Panc1 (cell line): Measurements from ENCODE around the gene SLC12A9. TPM values are rescaled to one million over a fixed set of nuclear protein-coding genes. Genes with fewer than 3 reads are reported as not detected.
A peak's percentile ranks its signal among the peaks of the same experiment; 100 is the strongest.

Experiments used
- ATAC-seq: fragments of 200-7000 bp; cut with Tn5 transposase; 2 replicates; pipeline ENCODE4 v1.9.1; 2020; ENCODE audit warnings: mild to moderate bottlenecking, moderate library complexity
- BruUV-seq: library from RNA; stranded (reverse); fragments of 400-500 nt; replicated peaks from 2 replicates; lab custom pipeline; 2021; lab: Mats Ljungman, UMichigan
- CTCF ChIA-PET: fragments of 300-600 bp; sonication (Branson Sonifier 250); formaldehyde crosslinking; loops from one replicate; lab custom pipeline; 2022; ENCODE audit warnings: antibody characterized with exemption; lab: Charles Lee
- POLR2A ChIA-PET: fragments of 300-600 bp; sonication (Branson Sonifier 250); formaldehyde crosslinking; loops from one replicate; lab custom pipeline; 2022; ENCODE audit warnings: antibody characterized with exemption; lab: Charles Lee
- DNase-seq: peaks from one replicate; pipeline ENCODE4 v3.0.0-alpha.2; 2010; ENCODE audit warnings: low read depth, low spot score
- H3K27ac ChIP-seq: 2 replicates; pipeline ENCODE4 v1.5.1; 2011; ENCODE audit warnings: mild to moderate bottlenecking, low read length, inconsistent platforms
- H3K27me3 ChIP-seq: fragments of 200-500 bp; sonication (Bioruptor generic); 2 replicates; pipeline ENCODE4 v1.6.0; 2014; ENCODE audit warnings: low read length, inconsistent platforms; ENCODE audit not compliant: control insufficient read depth, insufficient read depth
- H3K36me3 ChIP-seq: fragments of 200-500 bp; sonication (Bioruptor generic); 2 replicates; pipeline ENCODE4 v1.5.1; 2014; ENCODE audit warnings: inconsistent platforms, mild to moderate bottlenecking, low read length, moderate library complexity; ENCODE audit not compliant: control insufficient read depth, insufficient read depth
- H3K4me1 ChIP-seq: 2 replicates; pipeline ENCODE4 v1.5.1; 2011; ENCODE audit warnings: inconsistent platforms, mild to moderate bottlenecking, low read length, moderate library complexity; ENCODE audit not compliant: control insufficient read depth, insufficient read depth
- H3K4me3 ChIP-seq, 2 experiments: 2 replicates each; pipeline ENCODE4 v1.5.1; 2011 to 2012; ENCODE audit warnings: low read depth in 2 of 2, low read length in 2 of 2, mild to moderate bottlenecking in 2 of 2, inconsistent platforms in 1 of 2, moderate library complexity in 1 of 2
- H3K9me3 ChIP-seq: fragments of 200-500 bp; sonication (Bioruptor generic); 2 replicates; pipeline ENCODE4 v1.5.1; 2014; ENCODE audit warnings: low read depth, mild to moderate bottlenecking, inconsistent platforms, low read length, moderate library complexity; ENCODE audit not compliant: control insufficient read depth, insufficient read depth
- CTCF ChIP-seq: fragments of 450-650 bp; IDR thresholded peaks from 2 replicates; pipeline ENCODE4 v1.5.1; 2017; ENCODE audit warnings: mild to moderate bottlenecking
- POLR2AphosphoS5 ChIP-seq: IDR thresholded peaks from 2 replicates; pipeline ENCODE4 v1.6.1; 2012; ENCODE audit warnings: mild to moderate bottlenecking, low read depth, low read length, moderate library complexity
- REST ChIP-seq, 2 experiments: IDR thresholded peaks; 2 replicates each; pipeline ENCODE4 v1.6.1; 2011 to 2012; ENCODE audit warnings: low read depth in 2 of 2, control low read depth in 1 of 2, low read length in 1 of 2, mild to moderate bottlenecking in 1 of 2, moderate library complexity in 1 of 2; ENCODE audit not compliant: insufficient read depth in 1 of 2
- SIN3A ChIP-seq: IDR thresholded peaks from 2 replicates; pipeline ENCODE4 v1.6.1; 2012; ENCODE audit warnings: low read depth, mild to moderate bottlenecking, low read length, moderate library complexity, borderline replicate concordance; ENCODE audit not compliant: insufficient read depth
- TCF7L2 ChIP-seq: IDR thresholded peaks from 2 replicates; pipeline ENCODE4 v1.6.1; 2011; ENCODE audit warnings: mild to moderate bottlenecking, low read depth, low read length, inconsistent platforms
- in situ Hi-C: cut with HindIII; loops from 2 replicates; pipeline ENCODE4 v1.10.0; 2016; ENCODE audit warnings: low sequenced_read_pairs, low pct_unique_long_range_greater_than_20kb
- intact Hi-C: fragments of 100-400 bp; cut with micrococcal nuclease; formaldehyde crosslinking; loops from one replicate; pipeline ENCODE4 v1.10.0; 2022; ENCODE audit not compliant: unreplicated experiment
- total RNA-seq: library from RNA; stranded (reverse); gene quantifications from one replicate; pipeline ENCODE4 v1.2.1, GENCODE V29; 2021; ENCODE audit not compliant: unreplicated experiment

The SLC12A9 gene
- total RNA-seq, 1 experiment from 2014 or later = 31.1 TPM

GRCh38 chr7:100825215-100825671 lies 27.3 kb upstream of the SLC12A9 start:
- TF ChIP-seq CTCF = no peak
- 0 out of 2 replicates have a peak, but pooled peaks have one; percentile 35 for TF ChIP-seq SIN3A
- peak; percentile 64; the same call in 1 of the 2 replicates for TF ChIP-seq TCF7L2
- TSS peak; percentile 78 for BruUV-seq
- peaks cover 17% of the 10 kb centered on the region for H3K4me1 ChIP-seq
- H3K9me3 ChIP-seq = no peaks in the 10 kb centered on the region
- peak overlapping the region; percentile 96 for H3K27ac ChIP-seq
- POLR2A ChIA-PET = interaction anchor here (0.5 kb wide), 1 partner anchor 59 kb away, joined by 6 read pairs; no protein-coding TSS in a partner anchor
- ATAC-seq (peak; percentile 4; the same call in 1 of the 2 replicates), DNase-seq (no peak)
- 0 out of 2 replicates have a peak, but pooled peaks cover 5% of the 10 kb centered on the region for H3K36me3 ChIP-seq
- intact Hi-C loops = no loop called here
- CTCF ChIA-PET = no interaction called here
- no peaks in the 10 kb centered on the region for H3K27me3 ChIP-seq
- peak overlapping the region; percentile 55 to 99 for H3K4me3 ChIP-seq
- in situ Hi-C loops = loop anchor here (25.0 kb wide), 1 partner anchor 113 kb away; the partner anchor contains the start of genes EPO and POP7

- Histone ChIP-seq H3K27me3 (no peaks in the 10 kb centered on the region), H3K9me3 (no peaks in the 10 kb centered on the region), H3K4me1 (peaks cover 17% of the 10 kb centered on the region), H3K4me3 (peak overlapping the region; percentile 55 to 99), H3K36me3 (0 out of 2 replicates have a peak, but pooled peaks cover 5% of the 10 kb centered on the region), H3K27ac (peak overlapping the region; percentile 96)
- POLR2A ChIA-PET = interaction anchor here (0.5 kb wide), 1 partner anchor 59 kb away, joined by 6 read pairs; no protein-coding TSS in a partner anchor
- CTCF ChIA-PET = no interaction called here
- DNase-seq (no peak), ATAC-seq (0 out of 2 replicates have a peak, but pooled peaks have one; percentile 9)
- TF ChIP-seq SIN3A = no peak
- no peak for TF ChIP-seq REST (IDR thresholded peaks at IDR 0.05; ENCODE audit: insufficient read depth in 1 of 2, low read depth in 2 of 2, low read length in 1 of 2)
- TF ChIP-seq TCF7L2 = no peak
- no peak for TF ChIP-seq POLR2AphosphoS5
- intact Hi-C loops = no loop called here
- BruUV-seq = no TSS peak
- in situ Hi-C loops = loop anchor here (25.0 kb wide), 1 partner anchor 114 kb away; the partner anchor contains the start of genes EPO and POP7
Observed at GRCh38 chr7:100825751-100826513, 26.6 kb upstream of the SLC12A9 start.
